ENCODE measurements around the gene HEG1. TPM values are rescaled to one million over a fixed set of nuclear protein-coding genes. Genes with fewer than 3 reads are reported as not detected.

Gene HEG1
- total RNA-seq, 1 donor from 2014 or later, result 25.1 TPM

GRCh38 chr3:124984754-124985153 lies 71.0 kb downstream of the HEG1 start:
- Histone ChIP-seq H3K27ac (ENCODE audit: low read depth, low read length) (no peak overlapping the region), H3K27me3 (ENCODE audit: control insufficient read depth in 3 of 3, insufficient read depth in 3 of 3, low read length in 3 of 3) (no peaks in the 10 kb centered on the region), H3K9ac (ENCODE audit: low read depth in 1 of 3, low read length in 3 of 3) (no peak overlapping the region), H3K36me3 (ENCODE audit: control insufficient read depth in 3 of 3, insufficient read depth in 3 of 3, low read length in 3 of 3) (peaks cover 4 to 24% (median 6%) of the 10 kb centered on the region in 3 donors), H3K4me1 (ENCODE audit: control insufficient read depth in 3 of 3, insufficient read depth in 3 of 3, low read length in 3 of 3) (peaks cover 0 to 10% (median 5%) of the 10 kb centered on the region in 3 donors), H3K4me3 (ENCODE audit: low read length in 3 of 3) (no peak overlapping the region), H3K9me3 (ENCODE audit: control insufficient read depth in 3 of 3, low read length in 3 of 3) (no peaks in the 10 kb centered on the region)

GRCh38 chr3:124982855-124983254 lies 72.9 kb downstream of the HEG1 start:
- H3K27me3 ChIP-seq (ENCODE audit: control insufficient read depth in 3 of 3, insufficient read depth in 3 of 3, low read length in 3 of 3), result no peaks in the 10 kb centered on the region

GRCh38 chr3:124981472-124981871 lies 74.3 kb downstream of the HEG1 start:
- no peaks in the 10 kb centered on the region for H3K27me3 ChIP-seq (ENCODE audit: control insufficient read depth in 3 of 3, insufficient read depth in 3 of 3, low read length in 3 of 3)
- no peaks in the 10 kb centered on the region for H3K9me3 ChIP-seq (ENCODE audit: control insufficient read depth in 3 of 3, low read length in 3 of 3)
- H3K36me3 ChIP-seq (ENCODE audit: control insufficient read depth in 3 of 3, insufficient read depth in 3 of 3, low read length in 3 of 3), result peaks cover 0 to 14% (median 9%) of the 10 kb centered on the region in 3 donors
- peaks cover 0 to 9% (median 5%) of the 10 kb centered on the region in 3 donors for H3K4me1 ChIP-seq (ENCODE audit: control insufficient read depth in 3 of 3, insufficient read depth in 3 of 3, low read length in 3 of 3)
- no peak overlapping the region for H3K27ac ChIP-seq (ENCODE audit: low read depth, low read length)
- H3K4me3 ChIP-seq (ENCODE audit: low read length in 3 of 3), result no peak overlapping the region
- H3K9ac ChIP-seq (ENCODE audit: low read depth in 1 of 3, low read length in 3 of 3), result no peak overlapping the region

More at GRCh38 chr3:124982855-124983254, 72.9 kb downstream of the HEG1 start:
- Histone ChIP-seq H3K36me3 (ENCODE audit: control insufficient read depth in 3 of 3, insufficient read depth in 3 of 3, low read length in 3 of 3) (peaks cover 0 to 12% (median 3%) of the 10 kb centered on the region in 3 donors), H3K27ac (ENCODE audit: low read depth, low read length) (no peak overlapping the region), H3K9ac (ENCODE audit: low read depth in 1 of 3, low read length in 3 of 3) (no peak overlapping the region), H3K4me1 (ENCODE audit: control insufficient read depth in 3 of 3, insufficient read depth in 3 of 3, low read length in 3 of 3) (peaks cover 0 to 10% (median 5%) of the 10 kb centered on the region in 3 donors), H3K4me3 (ENCODE audit: low read length in 3 of 3) (no peak overlapping the region), H3K9me3 (ENCODE audit: control insufficient read depth in 3 of 3, low read length in 3 of 3) (no peaks in the 10 kb centered on the region)

GRCh38 chr3:124978627-124979026 lies 77.2 kb downstream of the HEG1 start:
- H3K9ac ChIP-seq (ENCODE audit: low read depth in 1 of 3, low read length in 3 of 3), result no peak overlapping the region
- H3K4me3 ChIP-seq (ENCODE audit: low read length in 3 of 3), result no peak overlapping the region
- no peaks in the 10 kb centered on the region for H3K4me1 ChIP-seq (ENCODE audit: control insufficient read depth in 3 of 3, insufficient read depth in 3 of 3, low read length in 3 of 3)
- no peaks in the 10 kb centered on the region for H3K27me3 ChIP-seq (ENCODE audit: control insufficient read depth in 3 of 3, insufficient read depth in 3 of 3, low read length in 3 of 3)
- H3K9me3 ChIP-seq (ENCODE audit: control insufficient read depth in 3 of 3, low read length in 3 of 3), result no peaks in the 10 kb centered on the region
- H3K27ac ChIP-seq (ENCODE audit: low read depth, low read length), result no peak overlapping the region
- H3K36me3 ChIP-seq (ENCODE audit: control insufficient read depth in 3 of 3, insufficient read depth in 3 of 3, low read length in 3 of 3), result peaks cover 0 to 23% (median 6%) of the 10 kb centered on the region in 3 donors

GRCh38 chr3:124976383-124976782 lies 79.4 kb downstream of the HEG1 start:
- Histone ChIP-seq H3K9ac (ENCODE audit: low read depth in 1 of 3, low read length in 3 of 3) (no peak overlapping the region), H3K4me1 (ENCODE audit: control insufficient read depth in 3 of 3, insufficient read depth in 3 of 3, low read length in 3 of 3) (no peaks in the 10 kb centered on the region), H3K36me3 (ENCODE audit: control insufficient read depth in 3 of 3, insufficient read depth in 3 of 3, low read length in 3 of 3) (peaks cover 12 to 30% (median 15%) of the 10 kb centered on the region in 3 donors), H3K4me3 (ENCODE audit: low read length in 3 of 3) (no peak overlapping the region), H3K27ac (ENCODE audit: low read depth, low read length) (no peak overlapping the region), H3K27me3 (ENCODE audit: control insufficient read depth in 3 of 3, insufficient read depth in 3 of 3, low read length in 3 of 3) (no peaks in the 10 kb centered on the region), H3K9me3 (ENCODE audit: control insufficient read depth in 3 of 3, low read length in 3 of 3) (no peaks in the 10 kb centered on the region)

- no peaks in the 10 kb centered on the region for H3K9me3 ChIP-seq (ENCODE audit: control insufficient read depth in 3 of 3, low read length in 3 of 3)
- no peak overlapping the region for H3K4me3 ChIP-seq (ENCODE audit: low read length in 3 of 3)
- H3K27ac ChIP-seq (ENCODE audit: low read depth, low read length), result no peak overlapping the region
- H3K4me1 ChIP-seq (ENCODE audit: control insufficient read depth in 3 of 3, insufficient read depth in 3 of 3, low read length in 3 of 3), result no peaks in the 10 kb centered on the region
- peaks cover 25 to 37% (median 27%) of the 10 kb centered on the region in 3 donors for H3K36me3 ChIP-seq (ENCODE audit: control insufficient read depth in 3 of 3, insufficient read depth in 3 of 3, low read length in 3 of 3)
- no peaks in the 10 kb centered on the region for H3K27me3 ChIP-seq (ENCODE audit: control insufficient read depth in 3 of 3, insufficient read depth in 3 of 3, low read length in 3 of 3)
- no peak overlapping the region for H3K9ac ChIP-seq (ENCODE audit: low read depth in 1 of 3, low read length in 3 of 3)
Observed at GRCh38 chr3:124974691-124975090, 81.1 kb downstream of the HEG1 start.

GRCh38 chr3:124973290-124973689 lies 82.5 kb downstream of the HEG1 start:
- Histone ChIP-seq H3K36me3 (ENCODE audit: control insufficient read depth in 3 of 3, insufficient read depth in 3 of 3, low read length in 3 of 3) (peaks cover 25 to 50% (median 36%) of the 10 kb centered on the region in 3 donors), H3K9ac (ENCODE audit: low read depth in 1 of 3, low read length in 3 of 3) (no peak overlapping the region), H3K27ac (ENCODE audit: low read depth, low read length) (no peak overlapping the region), H3K9me3 (ENCODE audit: control insufficient read depth in 3 of 3, low read length in 3 of 3) (no peaks in the 10 kb centered on the region), H3K4me1 (ENCODE audit: control insufficient read depth in 3 of 3, insufficient read depth in 3 of 3, low read length in 3 of 3) (no peaks in the 10 kb centered on the region), H3K27me3 (ENCODE audit: control insufficient read depth in 3 of 3, insufficient read depth in 3 of 3, low read length in 3 of 3) (no peaks in the 10 kb centered on the region), H3K4me3 (ENCODE audit: low read length in 3 of 3) (no peak overlapping the region)

- peaks cover 25 to 50% (median 32%) of the 10 kb centered on the region in 3 donors for H3K36me3 ChIP-seq (ENCODE audit: control insufficient read depth in 3 of 3, insufficient read depth in 3 of 3, low read length in 3 of 3)
- no peak overlapping the region for H3K9ac ChIP-seq (ENCODE audit: low read depth in 1 of 3, low read length in 3 of 3)
- H3K27me3 ChIP-seq (ENCODE audit: control insufficient read depth in 3 of 3, insufficient read depth in 3 of 3, low read length in 3 of 3), result no peaks in the 10 kb centered on the region
- no peaks in the 10 kb centered on the region for H3K9me3 ChIP-seq (ENCODE audit: control insufficient read depth in 3 of 3, low read length in 3 of 3)
- no peak overlapping the region for H3K27ac ChIP-seq (ENCODE audit: low read depth, low read length)
- no peak overlapping the region for H3K4me3 ChIP-seq (ENCODE audit: low read length in 3 of 3)
- peaks cover 0 to 2% (median 0%) of the 10 kb centered on the region in 3 donors for H3K4me1 ChIP-seq (ENCODE audit: control insufficient read depth in 3 of 3, insufficient read depth in 3 of 3, low read length in 3 of 3)
Observed at GRCh38 chr3:124972457-124972856, 83.3 kb downstream of the HEG1 start.

- Histone ChIP-seq H3K27ac (ENCODE audit: low read depth, low read length) (no peak overlapping the region), H3K36me3 (ENCODE audit: control insufficient read depth in 3 of 3, insufficient read depth in 3 of 3, low read length in 3 of 3) (peaks cover 25 to 44% (median 30%) of the 10 kb centered on the region in 3 donors), H3K27me3 (ENCODE audit: control insufficient read depth in 3 of 3, insufficient read depth in 3 of 3, low read length in 3 of 3) (no peaks in the 10 kb centered on the region), H3K9ac (ENCODE audit: low read depth in 1 of 3, low read length in 3 of 3) (no peak overlapping the region), H3K9me3 (ENCODE audit: control insufficient read depth in 3 of 3, low read length in 3 of 3) (no peaks in the 10 kb centered on the region), H3K4me1 (ENCODE audit: control insufficient read depth in 3 of 3, insufficient read depth in 3 of 3, low read length in 3 of 3) (peaks cover 0 to 2% (median 0%) of the 10 kb centered on the region in 3 donors), H3K4me3 (ENCODE audit: low read length in 3 of 3) (no peak overlapping the region)
Observed at GRCh38 chr3:124969963-124970722, 85.7 kb downstream of the HEG1 start.

GRCh38 chr3:124969190-124969589 lies 86.6 kb downstream of the HEG1 start:
- Histone ChIP-seq H3K9me3 (ENCODE audit: control insufficient read depth in 3 of 3, low read length in 3 of 3) (no peaks in the 10 kb centered on the region), H3K36me3 (ENCODE audit: control insufficient read depth in 3 of 3, insufficient read depth in 3 of 3, low read length in 3 of 3) (peaks cover 25 to 38% (median 30%) of the 10 kb centered on the region in 3 donors), H3K4me1 (ENCODE audit: control insufficient read depth in 3 of 3, insufficient read depth in 3 of 3, low read length in 3 of 3) (peaks cover 0 to 5% (median 0%) of the 10 kb centered on the region in 3 donors), H3K9ac (ENCODE audit: low read depth in 1 of 3, low read length in 3 of 3) (no peak overlapping the region), H3K27ac (ENCODE audit: low read depth, low read length) (no peak overlapping the region), H3K27me3 (ENCODE audit: control insufficient read depth in 3 of 3, insufficient read depth in 3 of 3, low read length in 3 of 3) (no peaks in the 10 kb centered on the region), H3K4me3 (ENCODE audit: low read length in 3 of 3) (no peak overlapping the region)

All from skeletal muscle tissue (tissue), 4 donors.